Cardiac muscle cell (in vitro differentiated cells and primary cell): ENCODE measurements around the gene PDIA5. TPM values are rescaled to one million over a fixed set of nuclear protein-coding genes. Genes with fewer than 3 reads are reported as not detected.

ENCODE experiments used
- DNase-seq, 2 donors: peaks; one replicate each; pipeline versions ENCODE4 v3.0.0 to v3.0.0-alpha.2; 2010 to 2017; ENCODE audit warnings: low read depth in 1 of 2, low spot score in 1 of 2
- H3K27ac ChIP-seq: fragments of 200-600 bp; sonication (generic); 2 replicates; pipeline ENCODE4 v1.5.1; 2016
- H3K27me3 ChIP-seq: fragments of 200-600 bp; sonication (generic); 2 replicates; pipeline ENCODE4 v1.6.0; 2016; ENCODE audit warnings: control low read depth
- H3K36me3 ChIP-seq: fragments of 200-600 bp; sonication (generic); 2 replicates; pipeline ENCODE4 v1.5.1; 2016; ENCODE audit warnings: control low read depth
- H3K4me1 ChIP-seq: fragments of 200-600 bp; sonication (generic); 2 replicates; pipeline ENCODE4 v1.8.1; 2017; ENCODE audit warnings: low read depth, mild to moderate bottlenecking, mixed run types
- H3K4me3 ChIP-seq: fragments of 200-600 bp; sonication (generic); 2 replicates; pipeline ENCODE4 v1.5.1; 2016; ENCODE audit warnings: mild to moderate bottlenecking
- H3K9me3 ChIP-seq: fragments of 200-600 bp; sonication (generic); 2 replicates; pipeline ENCODE4 v1.5.1; 2017; ENCODE audit warnings: low read depth, mild to moderate bottlenecking, control low read depth
- polyA plus RNA-seq: library from polyadenylated mRNA; unstranded; fragments of >200 nt; fragmentation: Nextera tagmentation; extraction: Ambion mirVana; gene quantifications from 2 replicates; pipeline ENCODE4 v1.2.1, GENCODE V29; 2016
- total RNA-seq: library from RNA; depleted of rRNA; stranded (reverse); fragments of >200 nt; gene quantifications from 2 replicates; pipeline ENCODE4 v1.2.3, GENCODE V29; 2016
- TF ChIP-seq, protein P1 (sequence below): IDR thresholded peaks from 2 replicates; pipeline ENCODE4 v1.5.1; 2012; ENCODE audit warnings: low read depth, mild to moderate bottlenecking, low read length

PDIA5 gene
- total and polyA plus RNA-seq, 2 experiments from 2014 or later, result 14.5 to 19.5 TPM

DNA sequence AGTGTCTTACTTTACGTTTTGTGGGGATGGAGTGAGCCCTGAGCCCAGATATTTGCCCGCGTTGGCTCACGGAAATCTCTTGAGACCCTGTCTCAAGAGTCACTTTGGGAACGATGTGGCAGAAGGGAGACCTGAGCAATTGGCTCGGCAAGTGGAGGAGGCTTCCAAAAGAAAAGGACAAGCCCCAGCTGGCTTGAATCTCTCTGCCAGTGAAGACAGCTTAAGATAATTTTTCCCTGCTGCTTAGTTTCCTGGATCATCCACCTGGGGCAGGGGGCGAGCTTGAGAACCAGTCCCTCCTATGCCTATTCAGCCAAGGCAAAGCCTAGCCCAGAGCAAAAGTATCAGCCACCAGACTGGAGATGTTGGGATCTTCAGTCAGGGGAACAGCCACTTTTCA is 135.6 kb downstream of the PDIA5 start:
- Histone ChIP-seq H3K36me3 (no peaks in the 10 kb centered on the region), H3K4me3 (peak overlapping the region; percentile 56), H3K9me3 (no peaks in the 10 kb centered on the region), H3K27me3 (no peaks in the 10 kb centered on the region), H3K4me1 (no peaks in the 10 kb centered on the region), H3K27ac (peak overlapping the region; percentile 36)
- TF ChIP-seq, protein P1, sequence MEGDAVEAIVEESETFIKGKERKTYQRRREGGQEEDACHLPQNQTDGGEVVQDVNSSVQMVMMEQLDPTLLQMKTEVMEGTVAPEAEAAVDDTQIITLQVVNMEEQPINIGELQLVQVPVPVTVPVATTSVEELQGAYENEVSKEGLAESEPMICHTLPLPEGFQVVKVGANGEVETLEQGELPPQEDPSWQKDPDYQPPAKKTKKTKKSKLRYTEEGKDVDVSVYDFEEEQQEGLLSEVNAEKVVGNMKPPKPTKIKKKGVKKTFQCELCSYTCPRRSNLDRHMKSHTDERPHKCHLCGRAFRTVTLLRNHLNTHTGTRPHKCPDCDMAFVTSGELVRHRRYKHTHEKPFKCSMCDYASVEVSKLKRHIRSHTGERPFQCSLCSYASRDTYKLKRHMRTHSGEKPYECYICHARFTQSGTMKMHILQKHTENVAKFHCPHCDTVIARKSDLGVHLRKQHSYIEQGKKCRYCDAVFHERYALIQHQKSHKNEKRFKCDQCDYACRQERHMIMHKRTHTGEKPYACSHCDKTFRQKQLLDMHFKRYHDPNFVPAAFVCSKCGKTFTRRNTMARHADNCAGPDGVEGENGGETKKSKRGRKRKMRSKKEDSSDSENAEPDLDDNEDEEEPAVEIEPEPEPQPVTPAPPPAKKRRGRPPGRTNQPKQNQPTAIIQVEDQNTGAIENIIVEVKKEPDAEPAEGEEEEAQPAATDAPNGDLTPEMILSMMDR, result no peak
- DNase-seq, result peak in 1 of 2 donors; percentile 18

Other genes with a start within 250 kb of the PDIA5 start
- 2.3 and 3.5 TPM in 2 replicates for gene SEMA5B, start 39.3 kb upstream of the PDIA5 start, total RNA-seq
- 3.0 and 4.4 TPM in 2 replicates for gene SEMA5B, start 39.3 kb upstream of the PDIA5 start, polyA plus RNA-seq
- 8.8 and 13.6 TPM in 2 replicates for gene SEC22A, start 134.9 kb downstream of the PDIA5 start, total RNA-seq
- 12.3 and 19.6 TPM in 2 replicates for gene SEC22A, start 134.9 kb downstream of the PDIA5 start, polyA plus RNA-seq